ENCODE data around the gene GPR176. TPM values are rescaled to one million over a fixed set of nuclear protein-coding genes. Genes with fewer than 3 reads are reported as not detected.

GPR176 gene
- total RNA-seq, 1 experiment from 2014 or later, result 59.6 TPM

DNA sequence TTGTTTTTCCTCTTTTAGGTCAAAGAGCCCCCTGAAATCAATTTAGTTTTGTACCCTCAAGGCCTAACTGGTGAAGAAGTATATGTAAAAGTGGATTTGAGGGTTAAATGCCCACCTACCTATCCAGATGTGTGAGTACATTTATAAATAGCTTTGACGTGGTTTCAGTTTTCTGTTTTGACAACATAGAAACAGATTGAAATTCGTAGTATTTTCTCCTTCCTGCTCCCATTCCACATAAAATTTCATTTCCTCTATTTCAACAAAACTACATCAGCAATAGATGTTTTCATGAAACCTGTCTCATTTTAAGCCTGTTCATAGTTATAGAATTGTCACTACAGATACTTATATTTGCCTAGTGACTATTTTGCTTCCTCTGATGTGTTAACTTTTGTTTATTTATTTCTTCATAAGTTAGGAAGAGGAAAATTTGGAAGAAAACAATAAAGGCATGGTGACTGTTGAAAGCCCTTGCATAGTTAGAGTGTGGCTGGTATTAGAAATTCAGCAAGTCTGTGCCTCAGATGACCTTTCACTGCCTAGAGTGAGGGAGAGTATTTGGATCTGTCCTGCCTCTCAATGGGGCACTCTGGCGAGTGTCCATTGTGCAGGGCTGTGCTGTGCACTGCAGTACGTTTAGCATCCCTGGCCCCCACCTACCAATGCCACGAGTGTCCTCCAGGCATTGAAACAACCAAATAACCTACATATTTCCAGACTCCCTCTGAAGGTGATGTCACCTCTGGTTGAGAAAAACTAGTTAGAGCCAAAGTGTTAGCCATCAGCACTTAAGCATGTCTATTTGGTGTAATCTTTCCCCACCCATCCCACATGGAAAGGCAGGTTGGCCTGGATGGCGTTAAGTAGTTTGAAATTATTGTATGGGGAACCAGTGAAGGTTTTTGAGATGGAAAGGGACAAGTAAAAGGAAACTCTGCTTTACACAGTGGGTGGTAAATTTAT, 19.7 kb upstream of the GPR176 start:
- no peak overlapping the region for H3K4me3 ChIP-seq
- no peak for DNase-seq
- no peaks in the 10 kb centered on the region for H3K9me3 ChIP-seq
- no peaks in the 10 kb centered on the region for H3K27me3 ChIP-seq
- peaks cover 67% of the 10 kb centered on the region for H3K36me3 ChIP-seq

DNA sequence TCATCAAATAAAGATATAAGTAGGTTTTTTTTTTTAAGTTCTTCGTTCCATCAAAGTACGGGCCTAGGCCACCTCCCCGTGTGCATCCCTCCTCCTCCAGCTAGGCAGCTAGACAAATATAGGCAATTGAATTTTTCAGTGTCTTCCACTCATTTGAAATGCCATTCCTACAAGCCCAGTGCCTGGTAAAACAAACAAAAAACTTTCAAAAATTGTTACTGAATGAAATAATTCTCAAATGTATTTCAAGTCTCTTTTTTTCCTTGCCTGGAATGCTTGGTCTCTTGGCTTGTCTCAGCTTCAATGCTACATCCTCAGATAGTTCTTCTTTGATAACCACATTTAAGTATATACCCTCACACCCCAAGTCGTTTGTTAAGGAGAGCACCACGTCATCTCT, 17.6 kb upstream of the GPR176 start:
- H3K4me3 ChIP-seq, result no peak overlapping the region
- H3K36me3 ChIP-seq, result peaks cover 48% of the 10 kb centered on the region
- DNase-seq, result no peak
- H3K27me3 ChIP-seq, result no peaks in the 10 kb centered on the region
- no peaks in the 10 kb centered on the region for H3K9me3 ChIP-seq

DNA sequence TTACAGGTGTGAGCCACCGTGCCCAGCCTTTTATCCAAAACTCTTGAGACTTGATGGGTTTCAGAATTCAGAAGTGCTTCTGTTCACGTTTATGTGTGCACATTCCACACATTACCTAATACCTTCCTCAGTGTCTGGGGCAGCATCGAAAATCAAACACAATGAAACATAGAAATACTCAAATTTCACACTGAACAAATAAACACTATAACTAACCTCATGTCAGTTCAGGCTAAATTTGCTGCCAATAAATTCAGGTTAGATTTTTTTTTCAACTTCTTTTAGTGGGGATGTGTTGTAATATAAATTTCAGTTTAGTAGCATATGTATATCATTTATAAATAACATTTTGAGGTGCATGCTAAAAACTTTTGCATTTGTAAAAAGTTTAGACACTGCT, 16.6 kb upstream of the GPR176 start:
- no peak overlapping the region for H3K4me3 ChIP-seq
- peaks cover 2% of the 10 kb centered on the region; the same call in 1 of the 2 replicates for H3K9me3 ChIP-seq
- peaks cover 42% of the 10 kb centered on the region for H3K36me3 ChIP-seq
- DNase-seq, result no peak
- no peaks in the 10 kb centered on the region for H3K27me3 ChIP-seq

DNA sequence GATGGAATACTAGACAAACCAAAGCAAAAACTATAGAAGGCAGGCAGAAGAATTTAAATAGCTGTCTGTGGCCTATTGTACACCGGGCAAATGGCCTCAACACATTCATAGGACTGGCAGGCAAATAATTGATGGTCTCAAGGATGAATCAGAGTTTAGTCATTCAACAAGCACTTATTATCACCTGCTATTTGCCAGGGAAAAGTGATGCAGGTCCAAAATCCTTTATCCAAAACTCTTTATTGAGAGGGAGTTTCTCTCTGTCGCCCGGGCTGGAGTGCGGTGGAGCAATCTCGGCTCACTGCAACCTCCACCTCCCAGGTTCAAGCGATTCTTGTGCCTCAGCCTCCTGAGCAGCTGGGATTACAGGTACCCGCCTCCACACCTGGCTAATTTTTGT, 16.1 kb upstream of the GPR176 start:
- peaks cover 2% of the 10 kb centered on the region; the same call in 1 of the 2 replicates for H3K9me3 ChIP-seq
- H3K27me3 ChIP-seq, result no peaks in the 10 kb centered on the region
- H3K4me3 ChIP-seq, result no peak overlapping the region
- H3K36me3 ChIP-seq, result peaks cover 37% of the 10 kb centered on the region
- DNase-seq, result peak; percentile 34

DNA sequence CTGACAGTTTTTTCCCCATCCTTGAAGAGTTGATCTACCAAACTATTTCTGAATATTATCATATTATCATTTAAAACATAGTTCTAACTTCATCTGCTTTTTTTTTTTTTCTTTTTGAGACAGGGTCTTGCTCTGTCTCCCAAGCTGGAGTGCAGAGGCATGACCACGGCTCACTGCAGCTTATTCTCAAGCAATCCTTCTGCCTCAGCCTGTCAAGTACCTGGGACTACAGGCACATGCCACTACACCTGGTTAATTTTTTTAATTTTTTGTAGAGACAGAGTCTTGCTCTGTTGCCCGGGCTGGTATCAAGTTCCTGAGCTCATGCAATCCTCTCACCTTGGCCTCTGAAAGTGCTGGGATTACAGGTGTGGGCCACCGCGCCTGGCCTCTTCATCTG, 15.2 kb upstream of the GPR176 start:
- H3K4me3 ChIP-seq, result no peak overlapping the region

DNA sequence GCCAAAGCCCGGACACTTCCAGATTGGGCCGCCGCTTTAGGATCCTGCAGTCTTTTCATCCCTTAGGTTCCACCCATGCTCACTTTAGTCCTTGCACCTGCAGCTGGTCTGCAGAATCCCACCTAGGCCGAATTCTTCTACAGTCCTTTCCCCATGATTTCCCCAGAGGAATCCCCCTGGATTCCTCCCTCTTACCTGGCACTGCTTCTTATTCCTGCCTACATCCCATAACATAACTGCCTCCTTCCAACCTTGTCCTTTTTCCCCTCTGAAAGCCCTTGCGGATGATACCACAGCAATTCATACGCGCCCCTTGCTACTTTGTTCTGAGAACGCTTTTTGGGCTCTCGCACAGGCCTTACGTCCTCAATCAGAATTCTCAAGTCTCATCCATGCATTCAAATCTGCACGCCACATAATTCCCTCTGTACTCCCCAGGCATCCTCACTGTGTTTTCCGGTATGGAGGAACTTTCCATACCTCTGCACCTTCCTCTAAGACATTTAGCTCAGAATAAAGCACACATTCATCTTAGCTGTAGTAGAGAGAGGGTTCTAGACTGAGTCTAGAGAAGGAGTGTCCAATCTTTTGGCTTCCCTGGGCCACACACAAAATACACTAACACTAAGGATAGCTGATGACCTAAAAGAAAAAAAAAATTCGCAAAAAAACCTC, 14.5 kb upstream of the GPR176 start:
- DNase-seq, result no peak
- Histone ChIP-seq H3K4me3 (peak overlapping the region; percentile 66), H3K9me3 (peaks cover 2% of the 10 kb centered on the region; the same call in 1 of the 2 replicates), H3K27me3 (no peaks in the 10 kb centered on the region), H3K36me3 (peaks cover 23% of the 10 kb centered on the region)

More for the DNA sequence above, 15.2 kb upstream of the GPR176 start:
- Histone ChIP-seq H3K27me3 (no peaks in the 10 kb centered on the region), H3K36me3 (peaks cover 30% of the 10 kb centered on the region), H3K9me3 (peaks cover 2% of the 10 kb centered on the region; the same call in 1 of the 2 replicates)
- no peak for DNase-seq

DNA sequence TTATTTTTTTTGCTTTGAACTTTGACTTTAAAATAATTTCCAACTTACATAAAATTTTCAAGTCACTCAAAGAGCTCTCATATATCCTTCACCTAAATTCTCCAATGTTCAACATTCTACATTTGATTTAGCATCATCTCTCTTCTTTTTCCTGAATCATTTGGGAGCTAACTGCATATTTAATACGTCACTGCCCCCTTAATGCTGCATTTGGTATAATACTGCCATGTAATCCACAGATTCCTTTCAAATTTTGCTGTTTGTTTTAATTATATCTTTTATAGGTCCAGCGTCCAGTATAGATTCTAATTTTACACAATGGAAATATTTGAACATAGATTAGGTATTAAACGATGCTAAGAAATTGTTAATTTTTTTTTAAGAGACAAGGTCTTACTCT, 11.5 kb upstream of the GPR176 start:
- Histone ChIP-seq H3K4me3 (no peak overlapping the region), H3K36me3 (peaks cover 10% of the 10 kb centered on the region), H3K9me3 (peaks cover 2% of the 10 kb centered on the region; the same call in 1 of the 2 replicates), H3K27me3 (no peaks in the 10 kb centered on the region)
- DNase-seq, result no peak

DNA sequence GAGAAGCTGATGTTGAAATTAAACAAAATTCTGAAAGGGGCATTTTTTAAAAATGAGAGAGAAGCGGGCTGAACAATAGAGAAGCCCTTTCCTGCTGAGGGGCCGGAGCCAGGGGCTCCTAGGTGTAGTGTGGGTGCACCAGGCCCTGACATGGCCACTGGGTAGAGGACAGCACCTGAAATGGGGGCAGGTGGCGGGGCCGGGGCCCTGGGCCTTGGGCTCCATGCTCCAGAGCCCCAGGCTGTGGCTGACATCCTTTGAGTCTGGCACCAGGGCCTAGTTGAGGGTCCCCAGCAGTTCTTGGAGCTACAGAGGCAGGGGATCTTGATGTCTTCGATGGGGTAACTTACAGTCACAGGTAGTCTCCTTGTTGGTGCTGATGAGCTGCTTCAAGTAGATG, 6.5 kb upstream of the GPR176 start:
- Histone ChIP-seq H3K27me3 (no peaks in the 10 kb centered on the region), H3K36me3 (no peaks in the 10 kb centered on the region), H3K9me3 (no peaks in the 10 kb centered on the region), H3K4me3 (no peak overlapping the region)
- DNase-seq, result no peak

DNA sequence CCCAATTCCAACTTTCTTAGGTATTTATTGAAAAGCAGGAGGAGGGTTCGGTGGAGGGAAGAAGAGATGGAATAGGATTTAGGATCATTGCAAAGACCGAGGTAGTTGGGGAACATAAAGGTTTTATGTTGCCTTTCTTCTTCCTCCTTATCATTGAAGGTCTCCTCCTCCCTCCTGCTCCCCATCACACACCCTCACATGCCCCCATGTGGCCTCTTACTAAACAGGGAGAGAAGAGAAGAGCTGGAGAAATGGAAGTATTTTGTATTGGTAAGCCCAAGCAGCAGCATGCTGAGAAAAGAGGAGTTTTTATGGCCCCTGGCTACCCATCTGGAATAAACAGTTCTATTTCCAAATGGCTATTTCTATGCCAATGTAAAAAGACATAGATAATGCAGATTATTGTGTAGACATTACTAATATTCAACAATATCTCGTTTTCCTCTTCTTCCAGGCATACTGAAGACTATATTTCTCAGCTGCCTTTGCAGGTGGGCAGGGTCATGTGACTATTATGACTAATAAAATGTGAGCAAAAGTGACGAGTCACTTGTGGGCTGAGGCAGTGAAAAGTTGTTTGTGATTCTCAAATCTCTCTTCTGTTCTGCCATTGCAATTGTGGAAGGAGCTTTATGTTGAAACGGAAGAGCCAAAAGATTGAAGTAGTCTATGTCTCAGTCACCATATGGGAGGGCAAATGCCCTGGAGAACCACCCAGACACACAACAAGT, 5.2 kb upstream of the GPR176 start:
- Histone ChIP-seq H3K9me3 (no peaks in the 10 kb centered on the region), H3K27me3 (no peaks in the 10 kb centered on the region), H3K36me3 (no peaks in the 10 kb centered on the region), H3K4me3 (no peak overlapping the region)
- DNase-seq, result no peak

DNA sequence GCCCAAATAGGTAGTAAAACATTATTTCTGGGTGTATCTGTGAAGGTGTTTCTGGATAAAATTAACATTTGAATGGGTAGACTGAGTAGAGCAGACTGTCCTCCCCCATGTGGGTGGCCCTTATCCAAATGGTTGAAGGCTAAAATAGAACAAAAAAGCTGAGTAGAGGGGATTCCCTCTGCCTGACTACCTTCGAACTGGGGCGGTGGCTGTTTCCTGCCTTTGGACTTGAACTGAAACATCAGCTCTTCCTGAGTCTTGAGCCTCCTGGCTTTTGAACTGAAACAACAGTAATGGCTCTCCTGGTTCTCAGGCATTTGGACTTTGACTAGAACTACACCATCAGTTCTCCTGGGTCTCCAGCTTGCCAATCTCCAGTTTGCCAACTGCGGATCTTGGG, 4.4 kb upstream of the GPR176 start:
- Histone ChIP-seq H3K36me3 (0 out of 2 replicates have a peak, but pooled peaks cover 2% of the 10 kb centered on the region), H3K27me3 (no peaks in the 10 kb centered on the region), H3K4me3 (no peak overlapping the region), H3K9me3 (no peaks in the 10 kb centered on the region)
- DNase-seq, result no peak

DNA sequence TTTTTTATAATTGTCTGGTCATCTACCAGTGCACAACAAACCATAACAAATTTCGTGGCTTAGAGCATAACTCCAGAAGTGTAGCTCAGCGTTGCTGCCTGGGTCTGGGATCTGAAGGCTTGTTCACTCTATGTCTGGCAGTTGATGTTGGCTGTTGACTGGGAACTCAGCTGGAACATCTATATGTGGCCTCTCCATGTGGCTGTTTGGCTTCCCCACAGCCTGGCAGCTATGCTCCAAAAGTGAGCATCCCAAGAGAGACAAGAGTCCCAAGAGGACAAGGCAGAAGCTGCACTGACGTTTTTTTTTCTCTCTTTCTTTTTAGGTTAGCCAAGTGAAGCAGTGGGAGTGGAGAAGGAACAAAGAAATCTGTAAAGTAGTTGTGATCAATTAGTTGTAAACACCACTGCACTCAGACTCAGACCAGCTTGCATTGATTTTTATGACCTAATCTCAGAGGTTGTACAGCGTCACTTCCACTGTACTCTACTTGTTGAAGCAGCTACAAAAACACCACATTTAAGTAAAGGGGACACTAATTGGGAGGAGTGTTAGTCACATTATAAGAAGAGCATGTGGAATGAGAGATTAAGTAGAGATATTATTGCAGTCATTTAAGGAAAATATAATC, 2.5 kb upstream of the GPR176 start:
- Histone ChIP-seq H3K27me3 (no peaks in the 10 kb centered on the region), H3K36me3 (0 out of 2 replicates have a peak, but pooled peaks cover 2% of the 10 kb centered on the region), H3K9me3 (no peaks in the 10 kb centered on the region), H3K4me3 (no peak overlapping the region)
- peak; percentile 9 for DNase-seq

DNA sequence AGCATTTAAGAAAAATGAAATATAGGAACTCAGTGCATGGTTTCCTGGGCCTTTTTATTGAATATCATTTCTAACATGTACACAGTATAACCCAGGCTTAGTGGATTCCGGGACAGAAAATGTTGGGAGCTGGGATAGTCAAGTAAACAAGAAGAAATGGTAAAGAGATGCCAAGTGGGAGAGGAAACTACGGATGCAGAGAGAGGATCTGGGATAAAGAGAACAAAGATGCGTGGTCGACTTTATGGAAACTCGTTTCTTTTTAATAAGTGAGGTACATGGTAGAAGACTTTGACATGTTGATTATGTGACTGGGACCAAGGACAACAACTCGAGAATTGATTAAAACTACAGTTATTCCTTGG, 1.2 kb upstream of the GPR176 start:
- no peaks in the 10 kb centered on the region for H3K27me3 ChIP-seq
- peaks cover 9% of the 10 kb centered on the region for H3K36me3 ChIP-seq
- DNase-seq, result no peak

DNA sequence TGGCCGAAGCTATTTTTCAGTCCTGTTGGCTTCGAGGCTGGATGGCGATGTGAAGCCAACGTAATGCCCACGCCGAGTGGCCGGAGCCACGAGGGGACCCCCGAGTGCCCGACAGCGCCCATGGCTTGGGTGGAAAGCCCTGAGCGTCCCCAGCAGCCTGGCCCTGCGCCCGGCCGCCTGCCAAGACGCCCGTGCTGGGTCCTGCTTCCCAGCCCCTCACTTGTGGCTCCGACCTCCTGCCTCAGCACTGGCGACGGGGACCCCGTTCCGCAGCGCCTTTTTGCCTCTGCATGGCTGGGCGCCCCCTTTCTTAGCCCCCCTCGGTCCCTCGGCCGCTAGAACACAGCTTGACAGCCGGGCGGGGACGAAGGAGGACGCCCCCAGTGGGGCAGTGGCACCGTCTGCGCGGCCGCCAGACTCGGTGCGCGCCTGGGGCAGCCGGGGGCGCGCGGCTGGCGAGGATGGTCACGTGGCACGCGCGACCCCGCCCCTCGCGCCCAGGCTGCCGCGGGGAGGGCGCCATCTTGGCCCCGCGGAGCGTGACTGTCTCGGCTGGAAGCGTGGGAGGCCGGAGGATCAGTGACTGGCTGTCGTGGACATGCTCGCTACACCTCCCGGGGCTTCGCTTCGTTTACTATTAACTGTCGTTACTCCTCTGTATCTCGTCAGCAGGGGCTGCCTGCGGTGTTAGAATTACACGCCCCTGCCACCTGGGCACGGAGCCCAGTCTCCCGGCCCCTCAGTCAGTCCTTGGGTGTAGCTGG, 626 bp upstream of the GPR176 start:
- Histone ChIP-seq H3K9me3 (no peaks in the 10 kb centered on the region), H3K4me3 (peak overlapping the region; percentile 92), H3K27me3 (no peaks in the 10 kb centered on the region), H3K36me3 (peaks cover 14% of the 10 kb centered on the region)
- peak; percentile 81 for DNase-seq

More for the DNA sequence above, 1.2 kb upstream of the GPR176 start:
- Histone ChIP-seq H3K9me3 (no peaks in the 10 kb centered on the region), H3K4me3 (peak overlapping the region; percentile 92)

DNA sequence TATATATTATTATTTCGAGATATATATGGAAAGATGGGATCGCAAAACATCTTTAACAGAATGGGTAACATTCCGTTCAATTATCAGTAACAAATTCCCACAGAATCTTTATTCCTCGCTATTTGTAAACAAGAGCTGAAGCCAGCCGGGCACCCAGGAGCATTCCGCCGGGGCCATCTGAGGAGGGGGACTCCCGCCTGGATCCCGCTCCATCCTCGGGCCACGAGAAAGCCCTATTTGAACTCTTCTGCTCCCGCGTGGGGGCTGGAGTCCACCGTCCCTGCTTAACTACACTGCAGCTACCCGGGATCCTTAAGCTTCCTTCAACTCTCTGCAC, 687 bp downstream of the GPR176 start:
- DNase-seq, result no peak
- Histone ChIP-seq H3K4me3 (peak overlapping the region; percentile 92), H3K36me3 (peaks cover 25% of the 10 kb centered on the region), H3K27me3 (no peaks in the 10 kb centered on the region), H3K9me3 (no peaks in the 10 kb centered on the region)

DNA sequence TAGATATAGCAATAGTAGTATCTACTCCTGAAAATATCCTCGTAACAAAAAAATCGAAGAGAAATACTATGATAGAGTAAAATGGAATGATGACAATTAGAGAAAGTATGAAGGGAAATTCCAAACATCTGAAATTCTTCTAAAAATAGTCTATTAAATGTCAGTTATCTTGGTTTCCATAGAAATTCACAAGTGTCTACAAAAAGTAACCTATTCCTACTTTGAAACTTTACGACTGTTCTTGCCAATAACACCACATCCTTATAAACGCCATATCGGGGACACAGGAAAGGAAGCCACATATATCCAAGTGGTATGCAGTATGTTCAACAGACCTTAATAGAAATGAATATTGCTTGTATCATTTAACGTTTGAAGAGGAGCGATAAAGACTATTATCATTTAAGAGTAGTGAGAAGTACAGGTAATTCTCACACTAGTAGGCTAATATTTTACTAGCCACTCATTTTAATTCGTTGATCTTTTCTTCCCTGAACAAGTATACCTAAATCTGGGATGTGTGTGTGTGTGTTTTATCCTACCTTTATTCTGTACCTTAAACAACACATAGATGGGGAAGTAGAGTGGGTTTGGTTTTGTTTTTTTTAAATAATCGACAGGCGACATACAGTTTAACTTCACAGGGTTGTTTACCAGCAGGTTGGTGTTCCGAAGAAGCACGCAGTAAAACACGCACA, 1.2 kb downstream of the GPR176 start:
- Histone ChIP-seq H3K27me3 (no peaks in the 10 kb centered on the region), H3K4me3 (peak overlapping the region; percentile 92), H3K36me3 (peaks cover 26% of the 10 kb centered on the region), H3K9me3 (no peaks in the 10 kb centered on the region)
- no peak for DNase-seq
